Stomach (tissue), 9 donors: ENCODE measurements around the gene SDR42E1. TPM values are rescaled to one million over a fixed set of nuclear protein-coding genes. Genes with fewer than 3 reads are reported as not detected.

Experiments
- DNase-seq, 2 donors: peaks; one replicate each; pipeline versions ENCODE4 v3.0.0 to v3.0.0-alpha.2; 2013 to 2019
- H3K27ac ChIP-seq, 5 donors: fragments of 200-600 bp in 4 of 5; sonication (generic) in 4 of 5; one replicate each; pipeline ENCODE4 v1.5.1; 2013 to 2019; ENCODE audit warnings: mild to moderate bottlenecking in 1 of 5, moderate library complexity in 1 of 5
- H3K27me3 ChIP-seq, 3 donors: fragments of 200-600 bp; sonication (generic); one replicate each; pipeline ENCODE4 v1.5.1; 2017 to 2019; ENCODE audit warnings: mixed run types in 1 of 3
- H3K36me3 ChIP-seq, 4 donors: fragments of 200-600 bp; sonication (generic); 1 replicate in 3 of 4; 2 replicates in 1 of 4; pipeline ENCODE4 v1.5.1; 2016 to 2019
- H3K4me1 ChIP-seq, 4 donors: fragments of 200-600 bp; sonication (generic); one replicate each; pipeline ENCODE4 v1.5.1; 2016 to 2019
- H3K4me3 ChIP-seq, 4 donors: fragments of 200-600 bp; sonication (generic) in 3 of 4; one replicate each; pipeline ENCODE4 v1.5.1; 2016 to 2019; ENCODE audit warnings: mild to moderate bottlenecking in 1 of 4
- H3K9me3 ChIP-seq, 4 donors: fragments of 200-600 bp; sonication (generic); one replicate each; pipeline ENCODE4 v1.5.1; 2016 to 2019
- CTCF ChIP-seq, 7 experiments: fragments of 450-650 bp in 4 of 7; fragments of 200-600 bp in 3 of 7; sonication (generic) in 3 of 7; IDR thresholded peaks; one replicate each; pipeline ENCODE4 v1.5.1; 2016 to 2019; ENCODE audit warnings: antibody characterized with exemption in 7 of 7, control low read depth in 2 of 7, mild to moderate bottlenecking in 1 of 7
- EP300 ChIP-seq: sonication (generic); formaldehyde crosslinking; IDR thresholded peaks from one replicate; pipeline ENCODE4 v1.6.1; 2017; ENCODE audit warnings: antibody characterized with exemption
- POLR2A ChIP-seq, 4 donors: fragments of 450-650 bp; IDR thresholded peaks; one replicate each; pipeline ENCODE4 v1.6.1; 2016; ENCODE audit warnings: antibody characterized with exemption in 4 of 4, control low read depth in 2 of 4, mild to moderate bottlenecking in 1 of 4, moderate library complexity in 1 of 4
- POLR2AphosphoS5 ChIP-seq, 3 donors: sonication (generic); formaldehyde crosslinking; IDR thresholded peaks; one replicate each; pipeline ENCODE4 v1.6.1; 2016; ENCODE audit warnings: antibody characterized with exemption in 3 of 3
- WGBS, 5 donors: extraction: QIAGEN DNeasy Blood & Tissue Kit in 3 of 5; methylation state at CpG; one replicate each; pipeline versions ENCODE4 v1.1.5 to v1.1.7; 2013 to 2018; 5-methylcytosine and 5-hydroxymethylcytosine counted together
- intact Hi-C: fragments of 100-400 bp; cut with DNase I; formaldehyde crosslinking; loops from one replicate; pipeline ENCODE4 v1.15.1; 2023; ENCODE audit warnings: low total_unique reads
- polyA plus RNA-seq, 3 donors: library from polyadenylated mRNA; stranded (reverse); fragments of 200-250 nt; gene quantifications; one replicate each; pipeline ENCODE4 v1.2.3, GENCODE V29; 2013
- total RNA-seq, 5 donors: library from RNA; depleted of rRNA; stranded (reverse); fragments of >200 nt; gene quantifications; one replicate each; pipeline versions ENCODE4 v1.1.0 to v1.2.3, GENCODE V29; 2014 to 2016
- donor health status: healthy with polysubstance abuse.
- donor health status: Bipolar disorder and iron deficiency.
- donor health status: healthy.

Gene SDR42E1
- total and polyA plus RNA-seq, 8 donors = 0.58 to 7.9 (median 2.3) TPM; not detected in 1

- Histone ChIP-seq H3K36me3 (no peaks in the 10 kb centered on the region), H3K27ac (no peak overlapping the region), H3K4me1 (peaks cover 14 to 41% (median 26%) of the 10 kb centered on the region in 4 donors), H3K4me3 (no peak overlapping the region), H3K9me3 (no peaks in the 10 kb centered on the region), H3K27me3 (no peaks in the 10 kb centered on the region)
- 67 to 92% (median 71%) methylated on average over 2 of the region's 2 CpGs for WGBS, 5 donors
- TF ChIP-seq POLR2AphosphoS5 (IDR thresholded peaks at IDR 0.05) (no peak), EP300 (no peak), POLR2A (IDR thresholded peaks at IDR 0.05) (no peak), CTCF (IDR thresholded peaks at IDR 0.05) (no peak)
- no peak for DNase-seq
- intact Hi-C loops = no loop called here
Measured at GRCh38 chr16:82046941-82047340, 35.7 kb upstream of the SDR42E1 start.

GRCh38 chr16:82046541-82046940, 35.3 kb upstream of the SDR42E1 start:
- TF ChIP-seq CTCF (IDR thresholded peaks at IDR 0.05) = no peak
- no peak for TF ChIP-seq EP300
- no peak for TF ChIP-seq POLR2AphosphoS5 (IDR thresholded peaks at IDR 0.05)
- no peak for TF ChIP-seq POLR2A (IDR thresholded peaks at IDR 0.05)
- Histone ChIP-seq H3K9me3 (no peaks in the 10 kb centered on the region), H3K27me3 (no peaks in the 10 kb centered on the region), H3K4me3 (no peak overlapping the region), H3K4me1 (peaks cover 10 to 41% (median 22%) of the 10 kb centered on the region in 4 donors), H3K27ac (no peak overlapping the region), H3K36me3 (no peaks in the 10 kb centered on the region)
- DNase-seq = no peak
- WGBS, 5 donors = 78 to 85% (median 81%) methylated on average over 4 of the region's 4 CpGs
- intact Hi-C loops = no loop called here

- Histone ChIP-seq H3K27ac (no peak overlapping the region), H3K36me3 (no peaks in the 10 kb centered on the region), H3K27me3 (no peaks in the 10 kb centered on the region), H3K4me3 (no peak overlapping the region), H3K4me1 (peaks cover 6 to 40% (median 15%) of the 10 kb centered on the region in 4 donors), H3K9me3 (no peaks in the 10 kb centered on the region)
- TF ChIP-seq EP300 (no peak), CTCF (IDR thresholded peaks at IDR 0.05) (no peak), POLR2A (IDR thresholded peaks at IDR 0.05) (no peak), POLR2AphosphoS5 (IDR thresholded peaks at IDR 0.05) (no peak)
- 33 to 84% (median 47%) methylated on average over 2 of the region's 2 CpGs for WGBS, 5 donors
- intact Hi-C loops = no loop called here
- DNase-seq = no peak
Measured at GRCh38 chr16:82045465-82045864, 34.2 kb upstream of the SDR42E1 start.

- no peak for DNase-seq
- no peaks in the 10 kb centered on the region for H3K9me3 ChIP-seq
- H3K27me3 ChIP-seq = no peaks in the 10 kb centered on the region
- no peaks in the 10 kb centered on the region for H3K36me3 ChIP-seq
- intact Hi-C loops = no loop called here
- H3K27ac ChIP-seq = peak overlapping the region in 2 of 5 donors; percentile 17 to 53
- H3K4me3 ChIP-seq = no peak overlapping the region
- H3K4me1 ChIP-seq = peaks cover 0 to 31% (median 9%) of the 10 kb centered on the region in 4 donors
- WGBS, 5 donors = 81 to 91% (median 88%) methylated on average over 3 of the region's 3 CpGs
- TF ChIP-seq EP300 = no peak
- no peak for TF ChIP-seq POLR2A (IDR thresholded peaks at IDR 0.05)
- no peak for TF ChIP-seq POLR2AphosphoS5 (IDR thresholded peaks at IDR 0.05)
- TF ChIP-seq CTCF (IDR thresholded peaks at IDR 0.05) = no peak
Measured at GRCh38 chr16:82044585-82044911, 33.3 kb upstream of the SDR42E1 start.
